Neural progenitor cell (in vitro differentiated cells): ENCODE results near the gene ATPAF2. TPM values are rescaled to one million over a fixed set of nuclear protein-coding genes. Genes with fewer than 3 reads are reported as not detected.

Source experiments
- DNase-seq: peaks from one replicate; pipeline ENCODE4 v3.0.0-alpha.2; 2016; ENCODE audit warnings: low spot score
- H2AFZ ChIP-seq: fragments of 200-600 bp; sonication (generic); replicated peaks from 2 replicates; pipeline ENCODE4 v1.6.1; 2016; ENCODE audit warnings: antibody characterized with exemption
- H3F3A ChIP-seq: fragments of 200-600 bp; sonication (generic); 2 replicates; pipeline ENCODE4 v1.6.1; 2016; ENCODE audit warnings: antibody characterized with exemption, low read depth
- H3K27ac ChIP-seq: fragments of 200-600 bp; sonication (generic); 2 replicates; pipeline ENCODE4 v1.5.1; 2016; ENCODE audit warnings: mild to moderate bottlenecking
- H3K27me3 ChIP-seq: fragments of 200-600 bp; sonication (generic); 2 replicates; pipeline ENCODE4 v1.6.1; 2016; ENCODE audit warnings: mild to moderate bottlenecking, moderate library complexity
- H3K36me3 ChIP-seq: fragments of 200-600 bp; sonication (generic); 2 replicates; pipeline ENCODE4 v1.5.1; 2016
- H3K4me1 ChIP-seq: fragments of 200-600 bp; sonication (generic); 2 replicates; pipeline ENCODE4 v1.6.1; 2016; ENCODE audit warnings: mixed run types
- H3K4me2 ChIP-seq: fragments of 200-600 bp; sonication (generic); 2 replicates; pipeline ENCODE4 v1.6.1; 2016
- H3K4me3 ChIP-seq: fragments of 200-600 bp; sonication (generic); 2 replicates; pipeline ENCODE4 v1.5.1; 2016
- H3K79me2 ChIP-seq: fragments of 200-600 bp; sonication (generic); 2 replicates; pipeline ENCODE4 v1.6.1; 2016; ENCODE audit warnings: low read depth
- H3K9ac ChIP-seq: fragments of 200-600 bp; sonication (generic); 2 replicates; pipeline ENCODE4 v1.6.1; 2016
- H3K9me3 ChIP-seq: fragments of 200-600 bp; sonication (generic); 2 replicates; pipeline ENCODE4 v1.5.1; 2016; ENCODE audit warnings: low read depth
- H4K20me1 ChIP-seq: fragments of 200-600 bp; sonication (generic); 2 replicates; pipeline ENCODE4 v1.6.1; 2016; ENCODE audit warnings: low read depth
- H3K27ac Mint-ChIP-seq: 3 replicates; pipeline ENCODE4 v1.8.0; 2021; ENCODE audit warnings: mixed read lengths
- H3K27me3 Mint-ChIP-seq: 2 replicates; pipeline ENCODE4 v1.8.0; 2022; ENCODE audit warnings: low read depth, mild to moderate bottlenecking, inconsistent platforms, moderate library complexity, mixed read lengths; ENCODE audit not compliant: insufficient read depth
- H3K36me3 Mint-ChIP-seq: 3 replicates; pipeline ENCODE4 v1.8.0; 2021; ENCODE audit warnings: mixed read lengths
- H3K4me1 Mint-ChIP-seq: 3 replicates; pipeline ENCODE4 v1.8.0; 2021; ENCODE audit warnings: mixed read lengths
- H3K4me3 Mint-ChIP-seq: 3 replicates; pipeline ENCODE4 v1.8.0; 2021; ENCODE audit warnings: mild to moderate bottlenecking, moderate library complexity, mixed read lengths
- H3K9me3 Mint-ChIP-seq: 3 replicates; pipeline ENCODE4 v1.8.0; 2020; ENCODE audit warnings: mixed read lengths
- CTCF ChIP-seq: fragments of 200-600 bp; sonication (generic); IDR thresholded peaks from 2 replicates; pipeline ENCODE4 v1.5.1; 2017; ENCODE audit warnings: antibody characterized with exemption, mild to moderate bottlenecking
- EZH2 ChIP-seq: fragments of 200-600 bp; sonication (generic); IDR thresholded peaks from 2 replicates; pipeline ENCODE4 v1.6.1; 2017; ENCODE audit warnings: antibody characterized with exemption, mild to moderate bottlenecking, moderate library complexity
- EZH2phosphoT487 ChIP-seq: fragments of 200-600 bp; sonication (generic); IDR thresholded peaks from 2 replicates; pipeline ENCODE4 v1.6.1; 2017; ENCODE audit warnings: antibody characterized with exemption
- total RNA-seq: library from RNA; depleted of rRNA; stranded (reverse); fragments of >200 nt; gene quantifications from 2 replicates; pipeline ENCODE4 v1.2.3, GENCODE V29; 2015; ENCODE audit warnings: low replicate concordance

Gene ATPAF2
- total RNA-seq, 1 donor from 2014 or later: 9.6 TPM

- H3F3A ChIP-seq: peaks cover 6% of the 10 kb centered on the region
- peak overlapping the region; percentile 94 for H2AFZ ChIP-seq
- H3K4me1 Mint-ChIP-seq: peaks cover 40% of the 10 kb centered on the region
- H3K4me2 ChIP-seq: peak overlapping the region; percentile 90
- peaks cover 5% of the 10 kb centered on the region for H3K27me3 Mint-ChIP-seq
- peaks cover 7% of the 10 kb centered on the region for H3K4me1 ChIP-seq
- no peaks in the 10 kb centered on the region for H3K9me3 Mint-ChIP-seq
- no peak overlapping the region for H3K27ac ChIP-seq
- H3K27ac Mint-ChIP-seq: no peak overlapping the region
- no peaks in the 10 kb centered on the region for H3K36me3 ChIP-seq
- peaks cover 38% of the 10 kb centered on the region for H3K79me2 ChIP-seq
- peaks cover 29% of the 10 kb centered on the region for H4K20me1 ChIP-seq
- peak overlapping the region; percentile 97 for H3K4me3 Mint-ChIP-seq
- H3K9me3 ChIP-seq: no peaks in the 10 kb centered on the region
- TF ChIP-seq EZH2phosphoT487 (no peak), CTCF (no peak), EZH2 (no peak)
- H3K27me3 ChIP-seq: no peaks in the 10 kb centered on the region
- no peak for DNase-seq
- H3K36me3 Mint-ChIP-seq: no peaks in the 10 kb centered on the region
- peak overlapping the region; percentile 81 for H3K4me3 ChIP-seq
- H3K9ac ChIP-seq: peak overlapping the region; percentile 49
Observed at GRCh38 chr17:18038149-18038850, 668 bp downstream of the ATPAF2 start.

- peaks cover 36% of the 10 kb centered on the region for H3K79me2 ChIP-seq
- Mint-ChIP-seq H3K9me3 (no peaks in the 10 kb centered on the region), H3K27me3 (peaks cover 5% of the 10 kb centered on the region), H3K27ac (no peak overlapping the region), H3K4me1 (peaks cover 41% of the 10 kb centered on the region), H3K36me3 (no peaks in the 10 kb centered on the region), H3K4me3 (peak overlapping the region; percentile 97)
- peaks cover 6% of the 10 kb centered on the region for H3F3A ChIP-seq
- H3K36me3 ChIP-seq: no peaks in the 10 kb centered on the region
- H3K4me2 ChIP-seq: no peak overlapping the region
- H3K4me1 ChIP-seq: peaks cover 7% of the 10 kb centered on the region
- no peaks in the 10 kb centered on the region for H3K27me3 ChIP-seq
- H3K9ac ChIP-seq: no peak overlapping the region
- no peak overlapping the region for H3K4me3 ChIP-seq
- H4K20me1 ChIP-seq: peaks cover 25% of the 10 kb centered on the region
- no peak for TF ChIP-seq EZH2phosphoT487
- no peak for TF ChIP-seq EZH2
- no peak for TF ChIP-seq CTCF
- no peak overlapping the region for H3K27ac ChIP-seq
- no peak for DNase-seq
- H3K9me3 ChIP-seq: no peaks in the 10 kb centered on the region
- H2AFZ ChIP-seq: no peak overlapping the region
Observed at GRCh38 chr17:18037486-18037885, 1.5 kb downstream of the ATPAF2 start.

- Mint-ChIP-seq H3K27me3 (peaks cover 5% of the 10 kb centered on the region), H3K9me3 (no peaks in the 10 kb centered on the region), H3K4me3 (no peak overlapping the region), H3K36me3 (no peaks in the 10 kb centered on the region), H3K27ac (no peak overlapping the region), H3K4me1 (peaks cover 26% of the 10 kb centered on the region)
- no peak overlapping the region for H3K9ac ChIP-seq
- peaks cover 6% of the 10 kb centered on the region for H3F3A ChIP-seq
- H3K4me2 ChIP-seq: no peak overlapping the region
- no peak for DNase-seq
- peaks cover 9% of the 10 kb centered on the region for H4K20me1 ChIP-seq
- no peak overlapping the region for H2AFZ ChIP-seq
- no peaks in the 10 kb centered on the region for H3K36me3 ChIP-seq
- H3K27ac ChIP-seq: no peak overlapping the region
- peaks cover 18% of the 10 kb centered on the region for H3K79me2 ChIP-seq
- no peaks in the 10 kb centered on the region for H3K9me3 ChIP-seq
- TF ChIP-seq EZH2 (no peak), CTCF (no peak), EZH2phosphoT487 (no peak)
- H3K27me3 ChIP-seq: no peaks in the 10 kb centered on the region
- H3K4me3 ChIP-seq: no peak overlapping the region
- peaks cover 7% of the 10 kb centered on the region for H3K4me1 ChIP-seq
Observed at GRCh38 chr17:18035704-18036103, 3.3 kb downstream of the ATPAF2 start.
